Neutrophil (primary cell): ENCODE measurements around the gene B3GAT2.

Experiments
- H3K27ac ChIP-seq: fragments of 200-600 bp; sonication (generic); 2 replicates; pipeline ENCODE4 v1.5.1; 2016; ENCODE audit warnings: mild to moderate bottlenecking, moderate library complexity
- H3K27me3 ChIP-seq: fragments of 200-600 bp; sonication (generic); 2 replicates; pipeline ENCODE4 v1.6.0; 2016; ENCODE audit warnings: mild to moderate bottlenecking
- H3K36me3 ChIP-seq: fragments of 200-600 bp; sonication (generic); 2 replicates; pipeline ENCODE4 v1.5.1; 2017
- H3K4me1 ChIP-seq, 2 experiments: fragments of 200-600 bp in 1 of 2; sonication (generic) in 1 of 2; 1 replicate in 1 of 2; 2 replicates in 1 of 2; pipeline versions ENCODE4 v1.5.1 to v1.6.1; 2013 to 2016; ENCODE audit warnings: low read depth in 1 of 2, low read length in 1 of 2, mild to moderate bottlenecking in 1 of 2, moderate library complexity in 1 of 2; ENCODE audit not compliant: control insufficient read depth in 1 of 2, insufficient read depth in 1 of 2
- H3K4me3 ChIP-seq, 2 experiments: fragments of 200-600 bp in 1 of 2; sonication (generic) in 1 of 2; 1 replicate in 1 of 2; 2 replicates in 1 of 2; pipeline ENCODE4 v1.5.1; 2013 to 2016; ENCODE audit warnings: low read depth in 1 of 2, low read length in 1 of 2, mild to moderate bottlenecking in 1 of 2, moderate library complexity in 1 of 2
- H3K9me3 ChIP-seq: fragments of 200-600 bp; sonication (generic); 2 replicates; pipeline ENCODE4 v1.5.1; 2016
- CTCF ChIP-seq: fragments of 200-600 bp; sonication (generic); IDR thresholded peaks from 2 replicates; pipeline ENCODE4 v1.5.1; 2016; ENCODE audit warnings: antibody characterized with exemption

B3GAT2 gene

GRCh38 chr6:70849348-70850069 is 107.4 kb downstream of the B3GAT2 start:
- TF ChIP-seq CTCF, result no peak
- Histone ChIP-seq H3K9me3 (no peaks in the 10 kb centered on the region), H3K4me3 (no peak overlapping the region), H3K36me3 (peaks cover 20% of the 10 kb centered on the region), H3K27me3 (no peaks in the 10 kb centered on the region), H3K27ac (no peak overlapping the region), H3K4me1 (no peaks in the 10 kb centered on the region)

GRCh38 chr6:70847106-70848084 is 109.5 kb downstream of the B3GAT2 start:
- no peak for TF ChIP-seq CTCF
- H3K27me3 ChIP-seq, result no peaks in the 10 kb centered on the region
- no peaks in the 10 kb centered on the region for H3K9me3 ChIP-seq
- no peak overlapping the region for H3K27ac ChIP-seq
- no peaks in the 10 kb centered on the region for H3K4me1 ChIP-seq
- peaks cover 6% of the 10 kb centered on the region for H3K36me3 ChIP-seq
- H3K4me3 ChIP-seq, result no peak overlapping the region

DNA sequence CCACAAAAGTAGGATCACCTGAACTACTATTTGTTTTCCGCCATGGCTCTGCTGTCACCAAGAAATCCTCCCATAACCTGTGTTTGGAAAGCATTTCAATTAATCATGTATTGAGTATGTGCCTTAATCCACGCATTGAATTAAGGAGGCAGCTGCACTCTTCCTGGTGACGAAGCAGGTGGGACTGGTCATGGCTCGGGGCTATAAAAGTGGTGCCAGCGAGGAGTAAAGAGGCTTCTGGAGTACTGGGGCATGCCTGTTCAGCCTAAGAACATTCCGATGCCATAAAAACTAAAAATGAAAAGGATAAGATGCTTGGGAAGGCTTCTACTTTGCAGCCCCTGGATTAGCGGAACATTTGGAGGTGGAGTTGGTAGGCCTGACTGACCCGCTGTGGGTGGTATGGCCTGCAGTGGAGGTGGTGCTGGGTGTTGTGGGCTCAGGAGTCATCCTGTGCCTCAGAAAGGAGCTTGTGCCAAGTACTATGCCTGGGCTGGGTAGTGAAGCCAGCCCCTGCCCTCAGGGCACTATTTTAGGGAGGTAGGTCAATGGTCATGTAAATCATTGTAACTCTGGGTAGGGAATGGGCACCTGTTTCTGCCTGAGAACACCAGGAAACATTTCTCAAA is 110.5 kb downstream of the B3GAT2 start:
- Histone ChIP-seq H3K36me3 (peaks cover 6% of the 10 kb centered on the region), H3K4me3 (no peak overlapping the region), H3K9me3 (no peaks in the 10 kb centered on the region), H3K27ac (no peak overlapping the region), H3K4me1 (no peaks in the 10 kb centered on the region), H3K27me3 (no peaks in the 10 kb centered on the region)
- TF ChIP-seq CTCF, result no peak

- Histone ChIP-seq H3K4me1 (no peaks in the 10 kb centered on the region), H3K36me3 (peaks cover 6% of the 10 kb centered on the region), H3K4me3 (no peak overlapping the region), H3K27me3 (no peaks in the 10 kb centered on the region), H3K27ac (no peak overlapping the region), H3K9me3 (no peaks in the 10 kb centered on the region)
- TF ChIP-seq CTCF, result no peak
Measured at GRCh38 chr6:70844301-70844700, 112.6 kb downstream of the B3GAT2 start.

GRCh38 chr6:70843328-70843918 is 113.4 kb downstream of the B3GAT2 start:
- Histone ChIP-seq H3K9me3 (no peaks in the 10 kb centered on the region), H3K27ac (no peak overlapping the region), H3K36me3 (peaks cover 6% of the 10 kb centered on the region), H3K4me1 (no peaks in the 10 kb centered on the region), H3K4me3 (no peak overlapping the region), H3K27me3 (no peaks in the 10 kb centered on the region)
- no peak for TF ChIP-seq CTCF
